BE2C (cell line): Measurements from ENCODE around the gene LPIN2. TPM values are rescaled to one million over a fixed set of nuclear protein-coding genes. Genes with fewer than 3 reads are reported as not detected.

Experiments used
- DNase-seq: peaks from one replicate; pipeline ENCODE4 v3.0.0-alpha.2; 2020
- H3K27me3 ChIP-seq: fragments of 250-450 bp; sonication (Bioruptor Pico); 2 replicates; pipeline ENCODE4 v1.5.1; 2020; ENCODE audit warnings: mild to moderate bottlenecking
- H3K36me3 ChIP-seq: fragments of 250-450 bp; sonication (Bioruptor Pico); 2 replicates; pipeline ENCODE4 v1.5.1; 2020; ENCODE audit warnings: mild to moderate bottlenecking
- H3K4me1 ChIP-seq: fragments of 250-450 bp; sonication (Bioruptor Pico); 2 replicates; pipeline ENCODE4 v1.5.1; 2020
- H3K4me3 ChIP-seq: 2 replicates; pipeline ENCODE4 v1.5.1; 2011; ENCODE audit warnings: low read depth, low read length
- H3K9me3 ChIP-seq: fragments of 250-450 bp; sonication (Bioruptor Pico); 2 replicates; pipeline ENCODE4 v1.5.1; 2020
- CTCF ChIP-seq: IDR thresholded peaks from 2 replicates; pipeline ENCODE4 v1.5.1; 2012; ENCODE audit warnings: mild to moderate bottlenecking, low read depth, low read length
- polyA plus RNA-seq: library from polyadenylated mRNA; unstranded; fragments of >200 nt; gene quantifications from one replicate; pipeline ENCODE4 v1.2.1, GENCODE V29; 2012; ENCODE audit warnings: low read depth, missing spikeins; ENCODE audit not compliant: insufficient read length, insufficient read depth

LPIN2 gene
- polyA plus RNA-seq: 3.6 TPM

- Histone ChIP-seq H3K36me3 (no peaks in the 10 kb centered on the region), H3K27me3 (no peaks in the 10 kb centered on the region), H3K4me3 (peak within 1 kb of the TSS; percentile 61), H3K4me1 (no peaks in the 10 kb centered on the region), H3K9me3 (no peaks in the 10 kb centered on the region)
- no peak for TF ChIP-seq CTCF
- DNase-seq: peak; percentile 87
Measured at GRCh38 chr18:3013024-3013804, at the start of gene LPIN2. Gene LPIN2, minus strand, starts transcription at chr18:3013144. Its CDS starts 52,304 bp downstream, at chr18:2960840.

GRCh38 chr18:3061581-3062312 is 48.8 kb upstream of the LPIN2 start:
- DNase-seq: no peak
- H3K4me3 ChIP-seq: no peak overlapping the region
- no peaks in the 10 kb centered on the region for H3K36me3 ChIP-seq
- no peaks in the 10 kb centered on the region for H3K4me1 ChIP-seq
- no peaks in the 10 kb centered on the region for H3K9me3 ChIP-seq
- TF ChIP-seq CTCF: no peak
- no peaks in the 10 kb centered on the region for H3K27me3 ChIP-seq

GRCh38 chr18:3060667-3061580 is 48.0 kb upstream of the LPIN2 start:
- no peak for DNase-seq

GRCh38 chr18:3059272-3059671 is 46.3 kb upstream of the LPIN2 start:
- no peak for TF ChIP-seq CTCF
- no peak overlapping the region for H3K4me3 ChIP-seq
- H3K4me1 ChIP-seq: no peaks in the 10 kb centered on the region
- H3K9me3 ChIP-seq: no peaks in the 10 kb centered on the region
- H3K27me3 ChIP-seq: no peaks in the 10 kb centered on the region
- DNase-seq: no peak
- H3K36me3 ChIP-seq: no peaks in the 10 kb centered on the region

More at GRCh38 chr18:3060667-3061580, 48.0 kb upstream of the LPIN2 start:
- Histone ChIP-seq H3K4me1 (no peaks in the 10 kb centered on the region), H3K4me3 (no peak overlapping the region), H3K9me3 (no peaks in the 10 kb centered on the region), H3K27me3 (no peaks in the 10 kb centered on the region), H3K36me3 (no peaks in the 10 kb centered on the region)
- no peak for TF ChIP-seq CTCF

GRCh38 chr18:3058328-3059191 is 45.6 kb upstream of the LPIN2 start:
- Histone ChIP-seq H3K36me3 (no peaks in the 10 kb centered on the region), H3K9me3 (no peaks in the 10 kb centered on the region), H3K4me1 (no peaks in the 10 kb centered on the region), H3K27me3 (no peaks in the 10 kb centered on the region), H3K4me3 (no peak overlapping the region)
- DNase-seq: no peak
- no peak for TF ChIP-seq CTCF
